CD14-positive monocyte (primary cell): ENCODE measurements around the gene CYP4F8. TPM values are rescaled to one million over a fixed set of nuclear protein-coding genes. Genes with fewer than 3 reads are reported as not detected.
"Not testable (repeated sequence)": the region's sequence is repeated elsewhere in the genome, so short reads cannot be mapped to it uniquely, and the experiment has no call there.

Experiments used
- DNase-seq, 3 donors: peaks; one replicate each; pipeline ENCODE4 v3.0.0-alpha.2; 2011 to 2022
- H2AFZ ChIP-seq: 2 replicates; pipeline ENCODE4 v1.6.0; 2012; ENCODE audit warnings: mild to moderate bottlenecking, low read depth, low read length, inconsistent platforms; ENCODE audit not compliant: insufficient read depth, poor library complexity, severe bottlenecking
- H3K27ac ChIP-seq, 2 donors: 1 replicate in 1 of 2; 2 replicates in 1 of 2; pipeline ENCODE4 v1.5.1; 2012 to 2013; ENCODE audit warnings: low read length in 2 of 2, control low read depth in 1 of 2, inconsistent platforms in 1 of 2, low read depth in 1 of 2, mild to moderate bottlenecking in 1 of 2
- H3K27me3 ChIP-seq, 2 donors: one replicate each; pipeline versions ENCODE4 v1.6.0 to v1.6.1; 2011 to 2013; ENCODE audit warnings: low read length in 2 of 2; ENCODE audit not compliant: control insufficient read depth in 2 of 2, insufficient read depth in 2 of 2
- H3K36me3 ChIP-seq, 2 donors: replicated peaks in 1 of 2; 1 replicate in 1 of 2; 2 replicates in 1 of 2; pipeline versions ENCODE4 v1.5.1 to v1.6.1; 2012 to 2013; ENCODE audit warnings: low read length in 2 of 2, control low read depth in 1 of 2, inconsistent platforms in 1 of 2, mild to moderate bottlenecking in 1 of 2; ENCODE audit not compliant: insufficient read depth in 2 of 2, control insufficient read depth in 1 of 2
- H3K4me1 ChIP-seq, 2 donors: 1 replicate in 1 of 2; 2 replicates in 1 of 2; pipeline versions ENCODE4 v1.5.1 to v1.6.1; 2012 to 2013; ENCODE audit warnings: low read length in 2 of 2, control low read depth in 1 of 2, inconsistent platforms in 1 of 2, mild to moderate bottlenecking in 1 of 2, moderate library complexity in 1 of 2; ENCODE audit not compliant: insufficient read depth in 2 of 2, control insufficient read depth in 1 of 2
- H3K4me2 ChIP-seq: replicated peaks from 2 replicates; pipeline ENCODE3; 2012; ENCODE audit warnings: low read length, moderate library complexity, mild to moderate bottlenecking; ENCODE audit not compliant: poor library complexity, severe bottlenecking; ENCODE audit errors: extremely low read depth
- H3K4me3 ChIP-seq, 3 experiments: fragments of 200-600 bp in 1 of 3; sonication (generic) in 1 of 3; replicated peaks in 1 of 3; 1 replicate in 2 of 3; 2 replicates in 1 of 3; pipeline ENCODE4 v1.5.1; 2011 to 2013; ENCODE audit warnings: low read length in 3 of 3, mild to moderate bottlenecking in 3 of 3, control low read depth in 2 of 3, low read depth in 2 of 3, inconsistent platforms in 1 of 3, moderate library complexity in 1 of 3
- H3K79me2 ChIP-seq: 2 replicates; pipeline ENCODE4 v1.6.0; 2012; ENCODE audit warnings: mild to moderate bottlenecking, control low read depth, inconsistent platforms, low read length, moderate library complexity; ENCODE audit not compliant: insufficient read depth
- H3K9ac ChIP-seq: 2 replicates; pipeline ENCODE4 v1.6.0; 2017; ENCODE audit warnings: low read length, mild to moderate bottlenecking; ENCODE audit not compliant: insufficient read depth, poor library complexity, severe bottlenecking
- H3K9me3 ChIP-seq, 2 donors: replicated peaks in 1 of 2; 1 replicate in 1 of 2; 2 replicates in 1 of 2; pipeline versions ENCODE4 v1.5.1 to v1.6.1; 2012 to 2013; ENCODE audit warnings: low read length in 2 of 2, control low read depth in 1 of 2; ENCODE audit not compliant: control insufficient read depth in 1 of 2, insufficient read depth in 1 of 2
- H4K20me1 ChIP-seq: 2 replicates; pipeline ENCODE4 v1.6.0; 2012; ENCODE audit warnings: mild to moderate bottlenecking, low read length, control low read depth, moderate library complexity; ENCODE audit not compliant: insufficient read depth
- H3K27ac Mint-ChIP-seq, 7 donors: one replicate each; pipeline ENCODE4 v1.8.0; 2020; ENCODE audit warnings: mild to moderate bottlenecking in 7 of 7, mixed read lengths in 7 of 7, moderate library complexity in 6 of 7, inconsistent platforms in 2 of 7
- H3K27me3 Mint-ChIP-seq, 3 donors: one replicate each; pipeline ENCODE4 v1.8.0; 2021 to 2022; ENCODE audit warnings: low read depth in 3 of 3, mild to moderate bottlenecking in 3 of 3, mixed read lengths in 3 of 3, moderate library complexity in 3 of 3, inconsistent platforms in 1 of 3
- H3K36me3 Mint-ChIP-seq, 2 donors: one replicate each; pipeline ENCODE4 v1.8.0; 2020; ENCODE audit warnings: mixed read lengths in 2 of 2, inconsistent platforms in 1 of 2, mild to moderate bottlenecking in 1 of 2
- H3K4me1 Mint-ChIP-seq: one replicate; pipeline ENCODE4 v1.8.0; 2020; ENCODE audit warnings: mild to moderate bottlenecking, mixed read lengths
- H3K4me3 Mint-ChIP-seq, 2 donors: one replicate each; pipeline ENCODE4 v1.8.0; 2020; ENCODE audit warnings: mild to moderate bottlenecking in 2 of 2, mixed read lengths in 2 of 2, moderate library complexity in 1 of 2
- H3K9me3 Mint-ChIP-seq, 7 donors: one replicate each; pipeline ENCODE4 v1.8.0; 2020 to 2022; ENCODE audit warnings: mixed read lengths in 7 of 7, mild to moderate bottlenecking in 6 of 7, moderate library complexity in 6 of 7, inconsistent platforms in 2 of 7
- CTCF ChIP-seq: fragments of 200-600 bp; IDR thresholded peaks from one replicate; pipeline ENCODE4 v1.8.0; 2022; ENCODE audit warnings: antibody characterized with exemption, mild to moderate bottlenecking
- WGBS: methylation state at CpG from one replicate; pipeline ENCODE4 v1.1.5; 2013; ENCODE audit warnings: missing lambda C conversion rate; ENCODE audit not compliant: insufficient coverage; 5-methylcytosine and 5-hydroxymethylcytosine counted together
- intact Hi-C, 2 donors: fragments of 100-400 bp; cut with micrococcal nuclease; formaldehyde crosslinking; loops; one replicate each; pipeline versions ENCODE4 v1.15.0 to v1.15.1; 2023
- polyA plus RNA-seq, 3 donors: library from polyadenylated mRNA; depleted of rRNA in 1 of 3; unstranded in 2 of 3; stranded (reverse) in 1 of 3; fragments of 300-500 nt in 2 of 3; fragments of >200 nt in 1 of 3; fragmentation: Illumina TruSeq in 2 of 3; gene quantifications; 1 replicate in 2 of 3; 2 replicates in 1 of 3; pipeline ENCODE4 v1.2.3, GENCODE V29; 2012 to 2021

The CYP4F8 gene
- polyA plus RNA-seq, 3 donors, result not detected

- peak overlapping the region in 5 of 7 donors; percentile 2 to 76 (median 9) for H3K27ac Mint-ChIP-seq
- Histone ChIP-seq H3K4me1 (peaks cover 79 to 83% of the 10 kb centered on the region in 2 donors), H3K9me3 (peaks cover 4 to 9% of the 10 kb centered on the region in 2 donors), H3K27ac (peak overlapping the region in 1 of 2 donors; percentile 20), H3K4me3 (peak overlapping the region in 1 of 3 experiments; percentile 14), H3K36me3 (no peaks in the 10 kb centered on the region), H3K9ac (no peak overlapping the region), H3K4me2 (peak overlapping the region; percentile 7), H2AFZ (no peak overlapping the region), H3K79me2 (no peaks in the 10 kb centered on the region), H4K20me1 (no peaks in the 10 kb centered on the region), H3K27me3 (no peaks in the 10 kb centered on the region)
- H3K4me1 Mint-ChIP-seq, result peaks cover 82% of the 10 kb centered on the region
- DNase-seq, result no peak
- no peak overlapping the region for H3K4me3 Mint-ChIP-seq
- WGBS, result 87% methylated on average over 3 of the region's 5 CpGs
- intact Hi-C loops, result no loop called here
- no peak for TF ChIP-seq CTCF
- H3K9me3 Mint-ChIP-seq, result peaks cover 6 to 23% (median 9%) of the 10 kb centered on the region in 7 donors
- peaks cover 0 to 3% of the 10 kb centered on the region in 2 donors for H3K36me3 Mint-ChIP-seq
- H3K27me3 Mint-ChIP-seq, result peaks cover 0 to 2% (median 0%) of the 10 kb centered on the region in 3 donors
Measured at GRCh38 chr19:15589760-15590451, 25.1 kb upstream of the CYP4F8 start.

- Histone ChIP-seq H3K9ac (no peak overlapping the region), H3K4me2 (no peak overlapping the region), H3K4me3 (no peak overlapping the region), H3K36me3 (no peaks in the 10 kb centered on the region), H3K27ac (no peak overlapping the region), H3K4me1 (peaks cover 84 to 87% of the 10 kb centered on the region in 2 donors), H4K20me1 (no peaks in the 10 kb centered on the region), H2AFZ (no peak overlapping the region), H3K9me3 (peaks cover 4 to 9% of the 10 kb centered on the region in 2 donors), H3K79me2 (no peaks in the 10 kb centered on the region), H3K27me3 (no peaks in the 10 kb centered on the region)
- no peak overlapping the region for H3K4me3 Mint-ChIP-seq
- no peak for TF ChIP-seq CTCF
- peaks cover 8 to 26% (median 10%) of the 10 kb centered on the region in 7 donors for H3K9me3 Mint-ChIP-seq
- H3K27me3 Mint-ChIP-seq, result peaks cover 0 to 2% (median 0%) of the 10 kb centered on the region in 3 donors
- DNase-seq, result no peak
- intact Hi-C loops, result no loop called here
- H3K4me1 Mint-ChIP-seq, result peaks cover 83% of the 10 kb centered on the region
- H3K36me3 Mint-ChIP-seq, result peaks cover 0 to 3% of the 10 kb centered on the region in 2 donors
- peak overlapping the region in 5 of 7 donors; percentile 28 to 86 (median 64) for H3K27ac Mint-ChIP-seq
- WGBS, result 44% methylated on average over 2 of the region's 4 CpGs
Measured at GRCh38 chr19:15591796-15592195, 23.2 kb upstream of the CYP4F8 start.

- DNase-seq, result peak in 2 of 3 donors; percentile 58 to 76
- H3K9me3 ChIP-seq, H3K36me3 Mint-ChIP-seq, H2AFZ ChIP-seq, intact Hi-C loops, H3K4me2 ChIP-seq, H3K36me3 ChIP-seq, H3K27me3 Mint-ChIP-seq, H3K27ac ChIP-seq, H3K27me3 ChIP-seq, H3K4me3 ChIP-seq, H3K4me3 Mint-ChIP-seq, H3K9ac ChIP-seq, H3K79me2 ChIP-seq, H4K20me1 ChIP-seq: not testable (repeated sequence)
- WGBS, result no CpG with 5 or more reads among the region's 5 CpGs
- H3K9me3 Mint-ChIP-seq, result peaks cover 8 to 30% (median 14%) of the 10 kb centered on the region in 7 donors
- H3K4me1 Mint-ChIP-seq, result peaks cover 78% of the 10 kb centered on the region
- peak overlapping the region; percentile 62 to 86 (median 66) for H3K27ac Mint-ChIP-seq
- H3K4me1 ChIP-seq, result peaks cover 76 to 80% of the 10 kb centered on the region in 2 donors
Measured at GRCh38 chr19:15592506-15592905, 22.5 kb upstream of the CYP4F8 start.
